HG03571 (cell line): ENCODE measurements around the gene CDC7.
"Not testable (repeated sequence)": the region's sequence is repeated elsewhere in the genome, so short reads cannot be mapped to it uniquely, and the experiment has no call there.

Source experiments
- ATAC-seq: cut with Tn5 transposase; IDR thresholded peaks from one replicate; pipeline ENCODE4 v1.9.1; 2021; ENCODE audit not compliant: unreplicated experiment

The CDC7 gene

GRCh38 chr1:91500756-91501522 lies at the start of gene CDC7:
Gene CDC7, plus strand, starts transcription at chr1:91500851. Its CDS starts 866 bp downstream, at chr1:91501717.
- ATAC-seq = peak; percentile 78

DNA sequence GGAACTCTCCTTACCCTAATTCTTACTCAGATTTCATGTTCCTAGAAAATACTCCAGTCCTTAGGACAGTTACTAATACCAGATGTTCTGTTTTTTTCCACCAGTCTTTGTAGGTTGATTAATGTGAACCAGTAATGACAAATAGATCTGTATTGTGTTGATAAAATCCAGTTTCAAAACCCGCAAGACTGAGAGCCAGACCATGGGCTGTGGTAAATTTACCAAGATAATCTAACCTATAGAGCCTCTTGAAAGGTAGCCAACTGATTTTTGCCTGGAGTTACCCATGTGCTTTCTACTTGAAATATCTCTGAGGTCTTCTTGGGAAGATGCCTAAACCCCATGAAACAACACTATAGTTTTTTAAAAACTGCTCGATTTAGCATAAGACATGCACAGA lies 46.5 kb upstream of the CDC7 start:
- ATAC-seq = no peak

GRCh38 chr1:91455334-91455733 lies 45.3 kb upstream of the CDC7 start:
- no peak for ATAC-seq

GRCh38 chr1:91455896-91456295 lies 44.8 kb upstream of the CDC7 start:
- ATAC-seq = no peak

- ATAC-seq = not testable (repeated sequence)
Observed at GRCh38 chr1:91465350-91465749, 35.3 kb upstream of the CDC7 start.

- ATAC-seq = no peak
Observed at GRCh38 chr1:91476533-91477217, 24.0 kb upstream of the CDC7 start.

DNA sequence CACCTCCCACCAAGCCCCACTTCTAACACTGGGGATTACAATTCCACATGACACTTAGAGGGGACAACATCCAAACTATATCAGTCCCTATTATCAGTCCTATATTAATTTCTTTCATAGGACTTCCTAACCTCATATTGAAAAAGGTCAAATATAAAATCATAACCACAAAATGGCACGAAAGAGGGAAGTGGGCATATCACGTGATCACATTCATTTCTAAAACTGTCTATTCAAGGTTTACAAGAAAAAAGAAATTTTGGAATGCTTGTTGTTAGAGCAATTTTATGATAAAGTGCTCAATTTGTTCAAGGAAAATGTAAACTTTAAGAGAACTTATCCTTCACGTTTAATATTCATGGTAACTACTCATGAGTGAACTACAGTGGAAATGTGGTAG lies 13.2 kb upstream of the CDC7 start:
- ATAC-seq = no peak

GRCh38 chr1:91490501-91490900 lies 10.2 kb upstream of the CDC7 start:
- no peak for ATAC-seq

DNA sequence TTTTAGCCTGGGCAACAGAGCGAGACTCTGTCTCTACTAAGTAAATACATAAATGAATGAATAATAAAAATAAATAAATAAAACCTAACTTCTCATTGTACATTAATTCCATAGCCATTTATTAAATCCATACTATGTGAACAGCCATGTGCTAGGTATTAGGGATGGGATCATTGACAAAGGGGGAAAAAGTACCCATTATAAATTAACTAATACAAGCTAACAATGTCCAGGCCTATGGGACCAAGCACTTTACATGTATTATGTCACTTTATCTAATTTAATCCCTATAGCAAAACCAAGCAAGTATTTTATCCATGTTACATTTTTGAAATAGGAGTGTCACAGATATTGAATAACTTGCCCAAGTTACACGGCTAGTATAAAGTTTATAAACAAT lies 2.6 kb upstream of the CDC7 start:
- no peak for ATAC-seq

DNA sequence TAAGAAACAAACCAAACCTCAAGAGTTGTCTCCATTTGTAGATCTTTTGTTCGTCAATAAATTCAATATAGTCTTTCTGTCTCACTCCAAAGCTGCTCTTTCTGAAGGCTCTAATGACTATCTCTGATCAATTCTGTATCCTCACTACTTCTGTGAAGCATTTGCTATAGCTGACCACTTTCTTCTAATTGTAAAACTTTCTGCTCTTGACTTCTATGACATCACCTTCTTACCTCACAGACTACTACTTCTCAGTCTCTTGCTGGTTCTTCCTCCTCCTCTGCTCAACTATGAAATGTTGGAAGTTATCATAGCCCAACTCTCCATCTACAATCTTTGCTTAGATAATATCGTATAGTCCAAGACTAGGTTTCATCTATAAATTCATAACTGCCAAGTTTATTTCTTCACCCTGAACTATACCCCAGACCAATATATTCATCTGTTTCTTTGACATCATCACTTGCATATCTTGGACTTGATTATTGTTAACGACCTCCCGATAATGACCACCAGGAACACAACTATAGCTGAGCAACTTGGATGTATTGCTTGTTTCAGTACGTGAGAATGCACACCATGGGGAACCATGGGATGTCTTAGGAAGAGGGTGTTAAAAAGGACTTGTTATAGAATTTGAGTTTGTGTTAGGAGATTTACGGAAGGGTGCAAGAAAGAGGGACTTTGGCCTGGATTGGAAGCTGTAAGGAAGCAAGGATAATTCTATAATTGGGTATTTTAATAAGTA lies 2.0 kb upstream of the CDC7 start:
- no peak for ATAC-seq

- ATAC-seq = no peak
Observed at GRCh38 chr1:91499346-91499745, 1.3 kb upstream of the CDC7 start.

- peak; percentile 10 for ATAC-seq
Observed at GRCh38 chr1:91499904-91500755, 521 bp upstream of the CDC7 start.

- ATAC-seq = peak; percentile 13
Observed at GRCh38 chr1:91501523-91501851, 836 bp downstream of the CDC7 start.

DNA sequence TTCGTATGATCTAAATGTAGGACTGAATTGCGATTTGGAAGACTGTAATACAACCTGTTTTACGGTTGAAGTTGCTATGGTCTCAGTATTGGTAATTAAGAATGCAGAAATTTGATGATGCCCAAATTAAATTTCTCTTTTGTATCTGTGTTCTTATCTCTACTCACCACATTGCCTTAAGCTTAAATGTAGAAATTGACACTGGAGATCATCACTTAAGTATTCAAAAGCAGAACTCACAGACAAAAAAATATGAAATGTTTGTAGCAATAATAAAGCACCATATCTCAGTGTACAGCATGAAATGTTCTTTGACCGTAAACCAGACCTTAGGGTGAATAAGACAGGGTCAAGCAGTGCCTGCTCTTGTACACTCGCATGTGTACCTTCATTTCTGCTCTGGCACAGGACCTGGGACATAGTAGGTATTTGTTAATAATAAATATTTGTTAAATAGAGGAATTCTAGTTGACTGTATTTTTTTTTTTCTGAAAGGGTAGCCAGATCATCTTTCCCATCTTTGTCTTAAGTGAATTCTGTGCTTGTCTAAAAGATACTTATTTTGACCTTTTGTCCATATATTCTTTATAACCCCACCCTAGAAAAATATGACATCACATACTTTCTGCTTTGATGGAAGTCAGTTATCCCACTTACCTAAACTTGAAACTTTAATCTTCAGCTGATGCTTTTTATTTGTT lies 1.5 kb downstream of the CDC7 start:
- no peak for ATAC-seq

GRCh38 chr1:91502672-91503184 lies 2.1 kb downstream of the CDC7 start:
- ATAC-seq = no peak

GRCh38 chr1:91503332-91503900 lies 2.8 kb downstream of the CDC7 start:
- no peak for ATAC-seq

GRCh38 chr1:91503975-91504530 lies 3.4 kb downstream of the CDC7 start:
- no peak for ATAC-seq

- no peak for ATAC-seq
Observed at GRCh38 chr1:91505086-91505485, 4.4 kb downstream of the CDC7 start.

- ATAC-seq = no peak
Observed at GRCh38 chr1:91506071-91506470, 5.4 kb downstream of the CDC7 start.

DNA sequence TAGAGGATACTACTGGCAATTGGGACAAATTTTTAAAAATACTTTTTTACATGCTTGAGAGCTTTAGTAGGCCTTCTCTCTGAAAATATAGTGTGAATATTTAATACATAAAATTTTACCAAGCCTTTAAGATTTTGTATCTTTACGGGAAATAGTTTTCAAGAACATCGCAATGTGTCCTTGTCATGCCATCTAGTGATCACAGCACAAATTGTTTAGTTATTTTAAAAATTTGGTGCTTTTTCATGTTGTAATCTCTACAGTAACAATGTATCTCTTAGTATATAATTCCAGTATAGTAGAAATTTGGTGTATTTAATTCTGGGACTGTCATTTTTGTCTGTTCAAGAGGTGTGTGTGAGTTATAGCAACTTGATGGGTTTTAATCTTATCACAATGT lies 6.7 kb downstream of the CDC7 start:
- ATAC-seq = no peak
